Spinal cord (tissue), 10 donors: ENCODE results near the gene CKMT1B. TPM values are rescaled to one million over a fixed set of nuclear protein-coding genes. Genes with fewer than 3 reads are reported as not detected.
"Not testable (repeated sequence)": the region's sequence is repeated elsewhere in the genome, so short reads cannot be mapped to it uniquely, and the experiment has no call there.

ENCODE experiments used
- DNase-seq, 6 donors: peaks; one replicate each; pipeline versions ENCODE4 v3.0.0 to v3.0.0-alpha.2; 2013 to 2015; ENCODE audit warnings: low spot score in 6 of 6, low read depth in 4 of 6
- H3K27ac ChIP-seq: one replicate; pipeline ENCODE4 v1.5.1; 2013; ENCODE audit warnings: low read depth, low read length, control low read depth
- H3K27me3 ChIP-seq: one replicate; pipeline ENCODE4 v1.6.1; 2013; ENCODE audit warnings: low read length; ENCODE audit not compliant: control insufficient read depth, insufficient read depth
- H3K36me3 ChIP-seq: one replicate; pipeline ENCODE4 v1.6.1; 2013; ENCODE audit warnings: low read length; ENCODE audit not compliant: control insufficient read depth, insufficient read depth
- H3K4me1 ChIP-seq: one replicate; pipeline ENCODE4 v1.6.1; 2013; ENCODE audit warnings: low read length; ENCODE audit not compliant: control insufficient read depth, insufficient read depth
- H3K4me3 ChIP-seq: one replicate; pipeline ENCODE4 v1.5.1; 2013; ENCODE audit warnings: low read depth, low read length, control low read depth
- H3K9me3 ChIP-seq: one replicate; pipeline ENCODE4 v1.6.1; 2013; ENCODE audit warnings: low read length; ENCODE audit not compliant: control insufficient read depth, insufficient read depth
- WGBS: methylation state at CpG from one replicate; pipeline ENCODE4 v1.1.5; 2013; ENCODE audit warnings: missing lambda C conversion rate; ENCODE audit not compliant: insufficient coverage; 5-methylcytosine and 5-hydroxymethylcytosine counted together
- polyA plus RNA-seq, 2 donors: library from polyadenylated mRNA; unstranded; fragments of 120-200 nt; gene quantifications; one replicate each; pipeline ENCODE4 v1.2.1, GENCODE V29; 2013; ENCODE audit not compliant: insufficient read length in 2 of 2
- total RNA-seq, 2 donors: library from RNA; depleted of rRNA in 1 of 2; stranded (reverse); fragments of 120-200 nt in 1 of 2; fragments of >200 nt in 1 of 2; gene quantifications; one replicate each; pipeline versions ENCODE4 v1.2.3 to v1.2.4, GENCODE V29; 2013 to 2014
- donor health status: healthy.

CKMT1B gene
- total and polyA plus RNA-seq, 4 donors: 12.8 to 120 (median 54.6) TPM

GRCh38 chr15:43566615-43567014 lies 27.2 kb upstream of the CKMT1B start:
- H3K27me3 ChIP-seq, H3K36me3 ChIP-seq, H3K9me3 ChIP-seq, H3K27ac ChIP-seq, H3K4me3 ChIP-seq, H3K4me1 ChIP-seq, DNase-seq: not testable (repeated sequence)
- WGBS: no CpG with 5 or more reads among the region's 2 CpGs

- DNase-seq, H3K9me3 ChIP-seq, H3K27ac ChIP-seq, H3K4me1 ChIP-seq, H3K36me3 ChIP-seq, H3K4me3 ChIP-seq, H3K27me3 ChIP-seq: not testable (repeated sequence)
- WGBS: no CpG with 5 or more reads among the region's 1 CpG
These were observed 19.2 kb upstream of the CKMT1B start for GRCh38 chr15:43574607-43575006.

- H3K4me1 ChIP-seq, H3K27ac ChIP-seq, H3K4me3 ChIP-seq, H3K27me3 ChIP-seq, H3K36me3 ChIP-seq, H3K9me3 ChIP-seq, DNase-seq: not testable (repeated sequence)
- no CpG with 5 or more reads among the region's 54 CpGs for WGBS
These were observed 3.9 kb upstream of the CKMT1B start, which contains the start of gene PPIP5K1 for GRCh38 chr15:43589778-43590466. Gene PPIP5K1 (minus strand): TSS chr15:43590208. CDS start chr15:43584504, 5,704 bp downstream.

- H3K4me3 ChIP-seq, H3K27ac ChIP-seq, H3K4me1 ChIP-seq, H3K36me3 ChIP-seq, H3K27me3 ChIP-seq, H3K9me3 ChIP-seq, DNase-seq: not testable (repeated sequence)
- WGBS: no CpG with 5 or more reads among the region's 8 CpGs
These were observed 986 bp upstream of the CKMT1B start for GRCh38 chr15:43592841-43593240.

GRCh38 chr15:43599131-43599530 lies 5.3 kb downstream of the CKMT1B start:
- WGBS: no CpG with 5 or more reads among the region's 6 CpGs
- H3K4me3 ChIP-seq, H3K27me3 ChIP-seq, H3K9me3 ChIP-seq, DNase-seq, H3K36me3 ChIP-seq, H3K4me1 ChIP-seq, H3K27ac ChIP-seq: not testable (repeated sequence)

GRCh38 chr15:43600200-43600599 lies 6.4 kb downstream of the CKMT1B start:
- not testable (repeated sequence) for H3K4me3 ChIP-seq, H3K27me3 ChIP-seq, H3K27ac ChIP-seq, DNase-seq, H3K4me1 ChIP-seq, H3K36me3 ChIP-seq, H3K9me3 ChIP-seq
- no CpG with 5 or more reads among the region's 2 CpGs for WGBS

- not testable (repeated sequence) for H3K9me3 ChIP-seq, H3K4me3 ChIP-seq, H3K36me3 ChIP-seq, H3K27me3 ChIP-seq, H3K27ac ChIP-seq, H3K4me1 ChIP-seq
- DNase-seq: peak in 1 of 6 donors; percentile 27
- 79% methylated on average over 3 of the region's 6 CpGs for WGBS
These were observed 8.4 kb downstream of the CKMT1B start for GRCh38 chr15:43602233-43602632.

- H3K27me3 ChIP-seq, H3K27ac ChIP-seq, H3K9me3 ChIP-seq, DNase-seq, H3K4me1 ChIP-seq, H3K4me3 ChIP-seq, H3K36me3 ChIP-seq: not testable (repeated sequence)
- no CpG with 5 or more reads among the region's 8 CpGs for WGBS
These were observed 23.9 kb downstream of the CKMT1B start for GRCh38 chr15:43617750-43618149.

- not testable (repeated sequence) for H3K4me1 ChIP-seq, H3K4me3 ChIP-seq, DNase-seq, H3K27me3 ChIP-seq, H3K36me3 ChIP-seq, H3K9me3 ChIP-seq, H3K27ac ChIP-seq
- no CpG with 5 or more reads among the region's 2 CpGs for WGBS
These were observed 24.9 kb downstream of the CKMT1B start, which contains the start of gene STRC for GRCh38 chr15:43618700-43619099. Gene STRC (minus strand): TSS chr15:43618800. CDS start chr15:43618722, 78 bp downstream.

GRCh38 chr15:43622068-43622799 lies 28.4 kb downstream of the CKMT1B start:
- H3K36me3 ChIP-seq, DNase-seq, H3K4me1 ChIP-seq, H3K4me3 ChIP-seq, H3K9me3 ChIP-seq, H3K27me3 ChIP-seq, H3K27ac ChIP-seq: not testable (repeated sequence)
- no CpG with 5 or more reads among the region's 7 CpGs for WGBS
